Smooth muscle cell (in vitro differentiated cells): ENCODE data around the gene ABCB10. TPM values are rescaled to one million over a fixed set of nuclear protein-coding genes. Genes with fewer than 3 reads are reported as not detected.

Experiments
- DNase-seq: peaks from one replicate; lab custom pipeline; 2025; ENCODE audit not compliant: unreplicated experiment; lab: John Stamatoyannopoulos, UW
- H2AFZ ChIP-seq: fragments of 200-600 bp; sonication (generic); 2 replicates; pipeline ENCODE4 v1.6.0; 2016; ENCODE audit warnings: antibody characterized with exemption, low read depth, mild to moderate bottlenecking
- H3F3A ChIP-seq: fragments of 200-600 bp; sonication (generic); 2 replicates; pipeline ENCODE4 v1.6.0; 2017; ENCODE audit warnings: antibody characterized with exemption, low read depth
- H3K27ac ChIP-seq: fragments of 200-600 bp; sonication (generic); 2 replicates; pipeline ENCODE4 v1.5.1; 2016; ENCODE audit warnings: low read depth, mild to moderate bottlenecking
- H3K27me3 ChIP-seq: fragments of 200-600 bp; sonication (generic); 2 replicates; pipeline ENCODE4 v1.6.1; 2016; ENCODE audit warnings: low read depth, mild to moderate bottlenecking
- H3K36me3 ChIP-seq: fragments of 200-600 bp; sonication (generic); 2 replicates; pipeline ENCODE4 v1.5.1; 2016; ENCODE audit warnings: low read depth
- H3K4me1 ChIP-seq: fragments of 200-600 bp; sonication (generic); 2 replicates; pipeline ENCODE4 v1.5.1; 2016; ENCODE audit warnings: low read depth
- H3K4me2 ChIP-seq: fragments of 200-600 bp; sonication (generic); 2 replicates; pipeline ENCODE4 v1.6.0; 2016; ENCODE audit warnings: mild to moderate bottlenecking
- H3K4me3 ChIP-seq: fragments of 200-600 bp; sonication (generic); 2 replicates; pipeline ENCODE4 v1.5.1; 2016; ENCODE audit warnings: mild to moderate bottlenecking
- H3K79me2 ChIP-seq: fragments of 200-600 bp; sonication (generic); 2 replicates; pipeline ENCODE4 v1.6.0; 2016; ENCODE audit warnings: low read depth, mild to moderate bottlenecking
- H3K9ac ChIP-seq: fragments of 200-600 bp; sonication (generic); 2 replicates; pipeline ENCODE4 v1.6.0; 2016; ENCODE audit warnings: low read depth
- H3K9me3 ChIP-seq: fragments of 200-600 bp; sonication (generic); replicated peaks from 2 replicates; pipeline ENCODE4 v1.5.1; 2016; ENCODE audit warnings: low read depth
- H4K20me1 ChIP-seq: fragments of 200-600 bp; sonication (generic); 2 replicates; pipeline ENCODE4 v1.6.0; 2016; ENCODE audit warnings: low read depth
- CTCF ChIP-seq: fragments of 200-600 bp; sonication (generic); IDR thresholded peaks from 2 replicates; pipeline ENCODE4 v1.5.1; 2017; ENCODE audit warnings: borderline replicate concordance, mild to moderate bottlenecking, antibody characterized with exemption; ENCODE audit not compliant: insufficient read depth, poor library complexity, severe bottlenecking
- WGBS: methylation state at CpG from one replicate; pipeline ENCODE4 v1.1.7; 2016; ENCODE audit warnings: low lambda C conversion rate; 5-methylcytosine and 5-hydroxymethylcytosine counted together
- polyA plus RNA-seq: library from polyadenylated mRNA; unstranded; fragments of >200 nt; fragmentation: Nextera tagmentation; extraction: Ambion mirVana; gene quantifications from 2 replicates; pipeline ENCODE4 v1.2.1, GENCODE V29; 2016
- total RNA-seq: library from RNA; depleted of rRNA; stranded (reverse); fragments of >200 nt; gene quantifications from 2 replicates; pipeline ENCODE4 v1.2.3, GENCODE V29; 2014

The ABCB10 gene
- total and polyA plus RNA-seq, 2 experiments from 2014 or later, result 7.1 to 18.4 TPM

GRCh38 chr1:229590119-229590518, 31.6 kb upstream of the ABCB10 start:
- Histone ChIP-seq H2AFZ (no peak overlapping the region), H3K27me3 (no peaks in the 10 kb centered on the region), H3K4me2 (no peak overlapping the region), H3K27ac (no peak overlapping the region), H3K9me3 (no peaks in the 10 kb centered on the region), H3K4me1 (no peaks in the 10 kb centered on the region), H3K36me3 (no peaks in the 10 kb centered on the region), H4K20me1 (no peaks in the 10 kb centered on the region), H3K4me3 (no peak overlapping the region), H3F3A (no peaks in the 10 kb centered on the region), H3K79me2 (no peaks in the 10 kb centered on the region), H3K9ac (no peak overlapping the region)
- TF ChIP-seq CTCF, result no peak
- 91% methylated on average over 5 of the region's 5 CpGs for WGBS
- no peak for DNase-seq

- Histone ChIP-seq H3K4me2 (no peak overlapping the region), H2AFZ (no peak overlapping the region), H3F3A (no peaks in the 10 kb centered on the region), H4K20me1 (no peaks in the 10 kb centered on the region), H3K9me3 (no peaks in the 10 kb centered on the region), H3K9ac (no peak overlapping the region), H3K4me3 (no peak overlapping the region), H3K27ac (no peak overlapping the region), H3K27me3 (no peaks in the 10 kb centered on the region), H3K36me3 (no peaks in the 10 kb centered on the region), H3K4me1 (no peaks in the 10 kb centered on the region), H3K79me2 (no peaks in the 10 kb centered on the region)
- DNase-seq, result no peak
- TF ChIP-seq CTCF, result no peak
- 72% methylated on average over 2 of the region's 2 CpGs for WGBS
Measured at GRCh38 chr1:229585338-229585737, 26.8 kb upstream of the ABCB10 start.

DNA sequence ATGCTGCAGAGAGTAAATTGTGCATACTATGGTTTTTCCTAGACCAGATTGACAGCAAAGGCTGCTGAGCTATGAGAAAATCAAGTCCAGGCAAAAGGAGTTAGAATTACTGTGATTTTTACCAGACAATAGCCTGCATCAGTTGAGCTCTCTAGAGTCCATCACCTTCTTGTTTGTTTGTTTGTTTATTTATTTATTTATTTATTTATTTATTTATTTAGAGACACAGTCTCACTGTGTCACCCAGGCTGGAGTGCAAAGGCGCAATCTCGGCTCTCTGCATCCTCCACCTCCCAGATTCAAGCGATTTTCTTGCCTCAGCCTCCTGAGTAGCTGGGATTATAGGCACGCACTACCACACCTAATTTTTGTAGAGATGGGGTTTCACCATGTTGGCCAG, 24.2 kb upstream of the ABCB10 start:
- Histone ChIP-seq H3F3A (no peaks in the 10 kb centered on the region), H3K9ac (no peak overlapping the region), H4K20me1 (no peaks in the 10 kb centered on the region), H2AFZ (no peak overlapping the region), H3K79me2 (no peaks in the 10 kb centered on the region), H3K27ac (no peak overlapping the region), H3K9me3 (no peaks in the 10 kb centered on the region), H3K4me2 (no peak overlapping the region), H3K4me3 (no peak overlapping the region), H3K27me3 (no peaks in the 10 kb centered on the region), H3K4me1 (no peaks in the 10 kb centered on the region), H3K36me3 (no peaks in the 10 kb centered on the region)
- DNase-seq, result no peak
- no peak for TF ChIP-seq CTCF
- 94% methylated on average over 4 of the region's 4 CpGs for WGBS

- Histone ChIP-seq H4K20me1 (no peaks in the 10 kb centered on the region), H3F3A (no peaks in the 10 kb centered on the region), H3K9ac (no peak overlapping the region), H3K9me3 (no peaks in the 10 kb centered on the region), H3K27me3 (no peaks in the 10 kb centered on the region), H3K4me2 (no peak overlapping the region), H3K4me1 (no peaks in the 10 kb centered on the region), H3K27ac (no peak overlapping the region), H3K36me3 (no peaks in the 10 kb centered on the region), H2AFZ (no peak overlapping the region), H3K79me2 (no peaks in the 10 kb centered on the region), H3K4me3 (no peak overlapping the region)
- TF ChIP-seq CTCF, result no peak
- WGBS, result 93% methylated on average over 11 of the region's 11 CpGs
- DNase-seq, result no peak
Measured at GRCh38 chr1:229582011-229582694, 23.6 kb upstream of the ABCB10 start.
